ENCODE results near the gene ATPAF1.

ATPAF1 gene

GRCh38 chr1:46705408-46705807 is 37.2 kb upstream of the ATPAF1 start:
- no peaks in the 10 kb centered on the region for H3K4me1 ChIP-seq (ENCODE audit: control insufficient read depth, insufficient read depth, low read length)
- H3K36me3 ChIP-seq (ENCODE audit: control insufficient read depth in 2 of 2, insufficient read depth in 1 of 2, low read length in 2 of 2): peaks cover 38 to 88% of the 10 kb centered on the region in 2 experiments
- H3K27ac ChIP-seq (ENCODE audit: extremely low read depth, low read depth, low read length): no peak overlapping the region
- TF ChIP-seq, protein P1, sequence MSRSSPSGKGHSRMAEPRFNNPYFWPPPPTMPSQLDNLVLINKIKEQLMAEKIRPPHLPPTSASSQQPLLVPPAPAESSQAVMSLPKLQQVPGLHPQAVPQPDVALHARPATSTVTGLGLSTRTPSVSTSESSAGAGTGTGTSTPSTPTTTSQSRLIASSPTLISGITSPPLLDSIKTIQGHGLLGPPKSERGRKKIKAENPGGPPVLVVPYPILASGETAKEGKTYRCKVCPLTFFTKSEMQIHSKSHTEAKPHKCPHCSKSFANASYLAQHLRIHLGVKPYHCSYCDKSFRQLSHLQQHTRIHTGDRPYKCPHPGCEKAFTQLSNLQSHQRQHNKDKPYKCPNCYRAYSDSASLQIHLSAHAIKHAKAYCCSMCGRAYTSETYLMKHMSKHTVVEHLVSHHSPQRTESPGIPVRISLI (tag by site-specific recombination; IDR thresholded peaks at IDR 0.05): no peak
- TF ChIP-seq YY1 (tag by site-specific recombination; IDR thresholded peaks at IDR 0.05) (no peak), KLF17 (tag by site-specific recombination; IDR thresholded peaks at IDR 0.05) (no peak), ZNF501 (tag by site-specific recombination; IDR thresholded peaks at IDR 0.05) (no peak), ZFP41 (tag by site-specific recombination; IDR thresholded peaks at IDR 0.05; ENCODE audit: borderline replicate concordance) (no peak), ZNF580 (tag by site-specific recombination; IDR thresholded peaks at IDR 0.05) (no peak), ZFP37 (tag by site-specific recombination; IDR thresholded peaks at IDR 0.05) (no peak), ZNF677 (tag by site-specific recombination; IDR thresholded peaks at IDR 0.05) (no peak), ZNF785 (tag by site-specific recombination; IDR thresholded peaks at IDR 0.05) (no peak), ZBTB20 (tag by site-specific recombination; IDR thresholded peaks at IDR 0.05) (no peak)
- TF ChIP-seq, protein P2, sequence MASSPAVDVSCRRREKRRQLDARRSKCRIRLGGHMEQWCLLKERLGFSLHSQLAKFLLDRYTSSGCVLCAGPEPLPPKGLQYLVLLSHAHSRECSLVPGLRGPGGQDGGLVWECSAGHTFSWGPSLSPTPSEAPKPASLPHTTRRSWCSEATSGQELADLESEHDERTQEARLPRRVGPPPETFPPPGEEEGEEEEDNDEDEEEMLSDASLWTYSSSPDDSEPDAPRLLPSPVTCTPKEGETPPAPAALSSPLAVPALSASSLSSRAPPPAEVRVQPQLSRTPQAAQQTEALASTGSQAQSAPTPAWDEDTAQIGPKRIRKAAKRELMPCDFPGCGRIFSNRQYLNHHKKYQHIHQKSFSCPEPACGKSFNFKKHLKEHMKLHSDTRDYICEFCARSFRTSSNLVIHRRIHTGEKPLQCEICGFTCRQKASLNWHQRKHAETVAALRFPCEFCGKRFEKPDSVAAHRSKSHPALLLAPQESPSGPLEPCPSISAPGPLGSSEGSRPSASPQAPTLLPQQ (tag by site-specific recombination; IDR thresholded peaks at IDR 0.05): no peak
- POLR2A ChIA-PET: no interaction called here
- CTCF ChIA-PET: no interaction called here
- H3K9me3 ChIP-seq (ENCODE audit: control insufficient read depth, insufficient read depth, low read depth, low read length): no peaks in the 10 kb centered on the region
- no peak overlapping the region for H3K4me3 ChIP-seq (ENCODE audit: low read depth, low read length)

DNA sequence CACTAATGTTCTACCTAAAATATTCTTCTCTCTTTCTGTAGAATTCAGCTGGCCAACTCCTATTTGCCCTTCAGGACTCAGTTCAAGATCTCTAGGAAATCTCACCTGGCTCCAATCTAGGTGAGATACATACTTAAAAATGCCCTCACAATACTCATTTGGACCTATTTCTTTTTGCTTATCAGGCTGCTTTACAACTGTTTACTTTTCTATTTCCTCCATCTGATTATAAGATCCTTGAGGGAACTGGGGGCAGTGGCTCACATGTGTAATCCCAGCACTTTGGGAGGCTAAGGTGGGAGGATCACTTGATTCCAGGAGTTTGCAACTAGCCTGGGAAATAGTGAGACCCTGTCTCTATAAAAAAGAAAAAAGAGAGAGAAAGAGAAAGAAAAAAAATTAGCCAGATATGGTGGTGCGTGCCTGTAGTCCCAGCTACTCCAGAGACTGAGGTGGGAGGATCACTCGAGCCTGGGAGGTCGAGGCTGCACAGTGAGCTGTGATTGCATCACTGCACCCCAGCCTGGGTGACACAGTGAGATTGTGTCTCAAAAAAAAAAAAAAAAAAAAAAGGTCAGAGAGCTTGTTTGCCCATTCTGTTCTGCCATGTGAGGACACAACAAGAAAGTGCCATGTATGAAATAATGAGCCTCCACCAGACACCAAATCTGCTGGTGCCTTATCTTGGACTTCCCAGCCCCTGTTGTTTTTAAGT is 35.9 kb upstream of the ATPAF1 start:
- H3K4me3 ChIP-seq (ENCODE audit: low read depth, low read length): no peak overlapping the region
- H3K4me1 ChIP-seq (ENCODE audit: control insufficient read depth, insufficient read depth, low read length): no peaks in the 10 kb centered on the region
- no peak for TF ChIP-seq GLI2 (tag by site-specific recombination; IDR thresholded peaks at IDR 0.05; ENCODE audit: borderline replicate concordance, low read depth)
- TF ChIP-seq ZNF529 (tag by site-specific recombination; IDR thresholded peaks at IDR 0.05; ENCODE audit: insufficient replicate concordance): no peak
- TF ChIP-seq ZNF629 (tag by site-specific recombination; IDR thresholded peaks at IDR 0.05): no peak
- TF ChIP-seq, protein P1 (tag by site-specific recombination; IDR thresholded peaks at IDR 0.05): peak; percentile 37; the same call in 1 of the 2 replicates
- TF ChIP-seq GLIS1 (tag by site-specific recombination; IDR thresholded peaks at IDR 0.05): peak; percentile 41; the same call in 1 of the 2 replicates
- no peak for TF ChIP-seq ZSCAN16 (tag by site-specific recombination; IDR thresholded peaks at IDR 0.05)
- TF ChIP-seq ZNF221 (tag by site-specific recombination; IDR thresholded peaks at IDR 0.05; ENCODE audit: borderline replicate concordance): no peak
- TF ChIP-seq ZEB2 (tag by site-specific recombination; IDR thresholded peaks at IDR 0.05): no peak
- TF ChIP-seq ZNF514 (tag by site-specific recombination; IDR thresholded peaks at IDR 0.05): no peak
- H3K36me3 ChIP-seq (ENCODE audit: control insufficient read depth in 2 of 2, insufficient read depth in 1 of 2, low read length in 2 of 2): peaks cover 25 to 87% of the 10 kb centered on the region in 2 experiments
- no peaks in the 10 kb centered on the region for H3K9me3 ChIP-seq (ENCODE audit: control insufficient read depth, insufficient read depth, low read depth, low read length)
- H3K27ac ChIP-seq (ENCODE audit: extremely low read depth, low read depth, low read length): no peak overlapping the region
- ChIA-PET POLR2A (no interaction called here), CTCF (interaction anchor here (0.6 to 1.0 kb wide), 4 partner anchors 12 to 363 kb away, joined by 3 to 4 read pairs (median 4); no protein-coding TSS in a partner anchor)

Data from HEK293 (cell line).